OCI-LY3 (cell line): ENCODE results near the gene PSG2.
A peak's percentile ranks its signal among the peaks of the same experiment; 100 is the strongest.
"Not testable (repeated sequence)": the region's sequence is repeated elsewhere in the genome, so short reads cannot be mapped to it uniquely, and the experiment has no call there.

Experiments
- H2AFZ ChIP-seq: fragments of 200-600, 300-600 bp; shearing (Covaris generic); 2 replicates; pipeline ENCODE4 v1.6.0; 2014; ENCODE audit warnings: antibody characterized with exemption, low read depth, low read length
- H3K27ac ChIP-seq: fragments of 200-600, 300-600 bp; sonication (generic); 2 replicates; pipeline ENCODE4 v1.5.1; 2014; ENCODE audit warnings: mild to moderate bottlenecking, low read length, moderate library complexity, mixed read lengths
- H3K27me3 ChIP-seq: fragments of 200-600, 300-600 bp; sonication (generic); 2 replicates; pipeline ENCODE4 v1.6.1; 2014; ENCODE audit warnings: low read depth, low read length, mixed read lengths
- H3K36me3 ChIP-seq: fragments of 200-600, 300-600 bp; sonication (generic); replicated peaks from 2 replicates; pipeline ENCODE3; 2014; ENCODE audit warnings: low read depth, low read length, mixed read lengths
- H3K4me1 ChIP-seq: fragments of 300-600, 200-600 bp; sonication (generic); 2 replicates; pipeline ENCODE4 v1.6.1; 2014; ENCODE audit warnings: low read length, mixed read lengths
- H3K4me2 ChIP-seq: fragments of 200-600, 300-600 bp; sonication (generic); 2 replicates; pipeline ENCODE4 v1.6.1; 2014; ENCODE audit warnings: low read length, mixed read lengths
- H3K4me3 ChIP-seq: fragments of 300-600, 200-600 bp; sonication (generic); 2 replicates; pipeline ENCODE4 v1.5.1; 2014; ENCODE audit warnings: antibody characterized with exemption, mild to moderate bottlenecking, low read length, moderate library complexity
- H3K79me2 ChIP-seq: fragments of 300-600, 200-600 bp; shearing (Covaris generic); 2 replicates; pipeline ENCODE4 v1.6.1; 2014; ENCODE audit warnings: mild to moderate bottlenecking, low read length, mixed read lengths
- H3K9ac ChIP-seq: fragments of 300-600, 200-600 bp; shearing (Covaris generic); 2 replicates; pipeline ENCODE4 v1.6.0; 2014; ENCODE audit warnings: mild to moderate bottlenecking, low read length, moderate library complexity
- H3K9me3 ChIP-seq: fragments of 200-600, 300-600 bp; shearing (Covaris generic); 2 replicates; pipeline ENCODE4 v1.6.1; 2014; ENCODE audit warnings: low read length, mixed read lengths; ENCODE audit not compliant: insufficient read depth
- H4K20me1 ChIP-seq: fragments of 200-600, 300-600 bp; sonication (generic); 2 replicates; pipeline ENCODE4 v1.6.1; 2016; ENCODE audit warnings: low read length, mixed read lengths; ENCODE audit not compliant: insufficient read depth
- CTCF ChIP-seq: fragments of 200-600, 300-600 bp; sonication (generic); IDR thresholded peaks from 2 replicates; pipeline ENCODE4 v1.5.1; 2014; ENCODE audit warnings: antibody characterized with exemption, low read length, low read depth
- EZH2phosphoT487 ChIP-seq: fragments of 200-600 bp; shearing (Covaris generic); IDR thresholded peaks from 2 replicates; pipeline ENCODE4 v1.6.1; 2018; ENCODE audit warnings: antibody characterized with exemption, mixed run types, low read depth

The PSG2 gene

GRCh38 chr19:43084196-43084832 is 1.8 kb upstream of the PSG2 start:
- not testable (repeated sequence) for H3K9me3 ChIP-seq, H3K79me2 ChIP-seq, H3K4me2 ChIP-seq, H3K9ac ChIP-seq, H3K36me3 ChIP-seq, H4K20me1 ChIP-seq, H3K4me1 ChIP-seq, H3K27me3 ChIP-seq, H2AFZ ChIP-seq, H3K27ac ChIP-seq, H3K4me3 ChIP-seq
- TF ChIP-seq CTCF: peak; percentile 50

GRCh38 chr19:43083721-43084120 is 1.2 kb upstream of the PSG2 start:
- H4K20me1 ChIP-seq, H3K4me3 ChIP-seq, H3K27me3 ChIP-seq, H3K4me2 ChIP-seq, H3K36me3 ChIP-seq, H2AFZ ChIP-seq, H3K4me1 ChIP-seq, H3K9me3 ChIP-seq, H3K79me2 ChIP-seq, H3K27ac ChIP-seq, H3K9ac ChIP-seq: not testable (repeated sequence)

GRCh38 chr19:43078311-43078710 is 4.2 kb downstream of the PSG2 start:
- Histone ChIP-seq H3K27me3 (0 out of 2 replicates have a peak, but pooled peaks cover 3% of the 10 kb centered on the region), H3K9ac (no peak overlapping the region), H3K27ac (no peak overlapping the region), H2AFZ (no peak overlapping the region), H4K20me1 (no peaks in the 10 kb centered on the region), H3K9me3 (no peaks in the 10 kb centered on the region), H3K4me2 (no peak overlapping the region), H3K4me3 (no peak overlapping the region), H3K36me3 (no peaks in the 10 kb centered on the region), H3K4me1 (no peaks in the 10 kb centered on the region), H3K79me2 (no peaks in the 10 kb centered on the region)
- no peak for TF ChIP-seq EZH2phosphoT487
- no peak for TF ChIP-seq CTCF

GRCh38 chr19:43077881-43078280 is 4.6 kb downstream of the PSG2 start:
- not testable (repeated sequence) for H3K9me3 ChIP-seq, H3K27me3 ChIP-seq, H3K4me2 ChIP-seq, H4K20me1 ChIP-seq, H2AFZ ChIP-seq, H3K9ac ChIP-seq, H3K36me3 ChIP-seq, H3K4me1 ChIP-seq, H3K79me2 ChIP-seq, H3K4me3 ChIP-seq, H3K27ac ChIP-seq

- H3K9me3 ChIP-seq, H4K20me1 ChIP-seq, H3K4me1 ChIP-seq, H3K4me3 ChIP-seq, H3K27me3 ChIP-seq, H3K27ac ChIP-seq, H3K36me3 ChIP-seq, H3K9ac ChIP-seq, H3K79me2 ChIP-seq, H3K4me2 ChIP-seq, H2AFZ ChIP-seq: not testable (repeated sequence)
These were observed 20.1 kb downstream of the PSG2 start for GRCh38 chr19:43062418-43062817.

GRCh38 chr19:43061326-43061725 is 21.2 kb downstream of the PSG2 start:
- H3K9me3 ChIP-seq, H3K27me3 ChIP-seq, H2AFZ ChIP-seq, H4K20me1 ChIP-seq, H3K4me3 ChIP-seq, H3K27ac ChIP-seq, H3K79me2 ChIP-seq, H3K9ac ChIP-seq, H3K4me2 ChIP-seq, H3K36me3 ChIP-seq, H3K4me1 ChIP-seq: not testable (repeated sequence)

GRCh38 chr19:43060254-43060653 is 22.2 kb downstream of the PSG2 start:
- not testable (repeated sequence) for H3K4me3 ChIP-seq, H3K4me2 ChIP-seq, H3K9me3 ChIP-seq, H4K20me1 ChIP-seq, H3K4me1 ChIP-seq, H3K27me3 ChIP-seq, H2AFZ ChIP-seq, H3K36me3 ChIP-seq, H3K9ac ChIP-seq, H3K79me2 ChIP-seq, H3K27ac ChIP-seq

- H3K27ac ChIP-seq, H2AFZ ChIP-seq, H3K79me2 ChIP-seq, H4K20me1 ChIP-seq, H3K9ac ChIP-seq, H3K27me3 ChIP-seq, H3K4me3 ChIP-seq, H3K4me2 ChIP-seq, H3K36me3 ChIP-seq, H3K9me3 ChIP-seq, H3K4me1 ChIP-seq: not testable (repeated sequence)
These were observed 23.0 kb downstream of the PSG2 start for GRCh38 chr19:43059482-43059881.
